22Rv1 (cell line): ENCODE results near the gene ADGRD1.

ENCODE experiments used
- ZFX ChIP-seq: fragments of 450-650 bp; IDR thresholded peaks from 2 replicates; pipeline ENCODE4 v1.6.1; 2017; ENCODE audit warnings: antibody characterized with exemption, borderline replicate concordance
- TF ChIP-seq, protein P1 (sequence below): fragments of 450-650 bp; IDR thresholded peaks from 2 replicates; pipeline ENCODE4 v1.5.1; 2017; ENCODE audit warnings: mild to moderate bottlenecking

DNA sequence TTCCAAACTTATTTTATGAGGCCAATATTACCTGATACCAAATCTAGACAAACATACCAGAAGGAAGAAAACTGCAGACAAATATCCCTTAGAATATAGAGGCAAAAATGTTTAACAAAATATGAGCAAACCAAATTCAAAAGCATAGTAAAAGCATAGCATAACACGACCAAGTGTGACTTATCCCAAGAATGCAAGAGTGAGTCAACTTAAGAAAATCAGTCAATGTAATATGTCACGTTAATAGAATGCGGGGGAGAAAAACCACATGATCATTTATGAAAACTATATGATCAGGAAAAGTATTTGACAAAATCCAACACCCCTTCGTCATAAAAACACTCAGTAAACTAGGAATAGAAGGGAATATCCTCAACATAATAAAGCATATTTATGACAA is 217.3 kb downstream of the ADGRD1 start:
- TF ChIP-seq, protein P1, sequence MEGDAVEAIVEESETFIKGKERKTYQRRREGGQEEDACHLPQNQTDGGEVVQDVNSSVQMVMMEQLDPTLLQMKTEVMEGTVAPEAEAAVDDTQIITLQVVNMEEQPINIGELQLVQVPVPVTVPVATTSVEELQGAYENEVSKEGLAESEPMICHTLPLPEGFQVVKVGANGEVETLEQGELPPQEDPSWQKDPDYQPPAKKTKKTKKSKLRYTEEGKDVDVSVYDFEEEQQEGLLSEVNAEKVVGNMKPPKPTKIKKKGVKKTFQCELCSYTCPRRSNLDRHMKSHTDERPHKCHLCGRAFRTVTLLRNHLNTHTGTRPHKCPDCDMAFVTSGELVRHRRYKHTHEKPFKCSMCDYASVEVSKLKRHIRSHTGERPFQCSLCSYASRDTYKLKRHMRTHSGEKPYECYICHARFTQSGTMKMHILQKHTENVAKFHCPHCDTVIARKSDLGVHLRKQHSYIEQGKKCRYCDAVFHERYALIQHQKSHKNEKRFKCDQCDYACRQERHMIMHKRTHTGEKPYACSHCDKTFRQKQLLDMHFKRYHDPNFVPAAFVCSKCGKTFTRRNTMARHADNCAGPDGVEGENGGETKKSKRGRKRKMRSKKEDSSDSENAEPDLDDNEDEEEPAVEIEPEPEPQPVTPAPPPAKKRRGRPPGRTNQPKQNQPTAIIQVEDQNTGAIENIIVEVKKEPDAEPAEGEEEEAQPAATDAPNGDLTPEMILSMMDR = no peak
- no peak for TF ChIP-seq ZFX
